ENCODE results near the gene EPHA7. TPM values are rescaled to one million over a fixed set of nuclear protein-coding genes. Genes with fewer than 3 reads are reported as not detected.

Gene EPHA7
- total RNA-seq, 1 experiment from 2014 or later, result not detected

- H3K9me3 ChIP-seq, result no peaks in the 10 kb centered on the region
- H3K4me1 ChIP-seq, result no peaks in the 10 kb centered on the region
- intact Hi-C loops (cut with micrococcal nuclease; ENCODE audit: unreplicated experiment), result no loop called here
- ChIA-PET POLR2A (no interaction called here), CTCF (no interaction called here)
- Mint-ChIP-seq H3K27ac (ENCODE audit: unreplicated experiment) (no peak overlapping the region), H3K9me3 (ENCODE audit: unreplicated experiment) (no peaks in the 10 kb centered on the region), H3K36me3 (ENCODE audit: insufficient read depth, unreplicated experiment) (no peaks in the 10 kb centered on the region), H3K4me3 (ENCODE audit: unreplicated experiment) (no peak overlapping the region), H3K27me3 (ENCODE audit: insufficient read depth, unreplicated experiment) (no peaks in the 10 kb centered on the region), H3K4me1 (ENCODE audit: low read depth, unreplicated experiment) (no peaks in the 10 kb centered on the region)
- no peak for TF ChIP-seq CTCF (IDR thresholded peaks at IDR 0.05; ENCODE audit: insufficient read depth in 1 of 2, low read depth in 1 of 2, low read length in 1 of 2, severe bottlenecking in 1 of 2, unreplicated experiment in 1 of 2)
- BruUV-seq (replicated peaks), result no TSS peak
- no peak for DNase-seq
- H3K36me3 ChIP-seq (ENCODE audit: control insufficient read depth, insufficient read depth, low read length), result no peaks in the 10 kb centered on the region
- H3K4me3 ChIP-seq (ENCODE audit: low read depth, low read length), result no peak overlapping the region
- H3K27me3 ChIP-seq (replicated peaks; ENCODE audit: control insufficient read depth, insufficient read depth, low read length), result no peaks in the 10 kb centered on the region
Measured at GRCh38 chr6:93371756-93372155, 47.6 kb downstream of the EPHA7 start.

- POLR2A ChIA-PET, result no interaction called here
- no peak overlapping the region for H3K4me3 ChIP-seq (ENCODE audit: low read depth, low read length)
- no peaks in the 10 kb centered on the region for H3K9me3 Mint-ChIP-seq (ENCODE audit: unreplicated experiment)
- no peak overlapping the region for H3K4me3 Mint-ChIP-seq (ENCODE audit: unreplicated experiment)
- intact Hi-C loops (cut with micrococcal nuclease; ENCODE audit: unreplicated experiment), result no loop called here
- BruUV-seq (replicated peaks), result no TSS peak
- no peak overlapping the region for H3K27ac Mint-ChIP-seq (ENCODE audit: unreplicated experiment)
- no peaks in the 10 kb centered on the region for H3K27me3 Mint-ChIP-seq (ENCODE audit: insufficient read depth, unreplicated experiment)
- no peaks in the 10 kb centered on the region for H3K4me1 ChIP-seq
- H3K9me3 ChIP-seq, result no peaks in the 10 kb centered on the region
- no peaks in the 10 kb centered on the region for H3K36me3 Mint-ChIP-seq (ENCODE audit: insufficient read depth, unreplicated experiment)
- TF ChIP-seq CTCF (IDR thresholded peaks at IDR 0.05; ENCODE audit: insufficient read depth in 1 of 2, low read depth in 1 of 2, low read length in 1 of 2, severe bottlenecking in 1 of 2, unreplicated experiment in 1 of 2), result no peak
- no peaks in the 10 kb centered on the region for H3K36me3 ChIP-seq (ENCODE audit: control insufficient read depth, insufficient read depth, low read length)
- DNase-seq, result no peak
- no peaks in the 10 kb centered on the region for H3K4me1 Mint-ChIP-seq (ENCODE audit: low read depth, unreplicated experiment)
- CTCF ChIA-PET, result no interaction called here
- no peaks in the 10 kb centered on the region for H3K27me3 ChIP-seq (replicated peaks; ENCODE audit: control insufficient read depth, insufficient read depth, low read length)
Measured at GRCh38 chr6:93369586-93370134, 49.7 kb downstream of the EPHA7 start.

- ChIA-PET CTCF (no interaction called here), POLR2A (no interaction called here)
- Mint-ChIP-seq H3K4me3 (ENCODE audit: unreplicated experiment) (no peak overlapping the region), H3K36me3 (ENCODE audit: insufficient read depth, unreplicated experiment) (no peaks in the 10 kb centered on the region), H3K9me3 (ENCODE audit: unreplicated experiment) (no peaks in the 10 kb centered on the region), H3K27ac (ENCODE audit: unreplicated experiment) (no peak overlapping the region), H3K27me3 (ENCODE audit: insufficient read depth, unreplicated experiment) (no peaks in the 10 kb centered on the region), H3K4me1 (ENCODE audit: low read depth, unreplicated experiment) (no peaks in the 10 kb centered on the region)
- H3K27me3 ChIP-seq (replicated peaks; ENCODE audit: control insufficient read depth, insufficient read depth, low read length), result no peaks in the 10 kb centered on the region
- BruUV-seq (replicated peaks), result no TSS peak
- no peaks in the 10 kb centered on the region for H3K4me1 ChIP-seq
- no peaks in the 10 kb centered on the region for H3K9me3 ChIP-seq
- DNase-seq, result no peak
- no peak overlapping the region for H3K4me3 ChIP-seq (ENCODE audit: low read depth, low read length)
- H3K36me3 ChIP-seq (ENCODE audit: control insufficient read depth, insufficient read depth, low read length), result no peaks in the 10 kb centered on the region
- TF ChIP-seq CTCF (IDR thresholded peaks at IDR 0.05; ENCODE audit: insufficient read depth in 1 of 2, low read depth in 1 of 2, low read length in 1 of 2, severe bottlenecking in 1 of 2, unreplicated experiment in 1 of 2), result no peak
- intact Hi-C loops (cut with micrococcal nuclease; ENCODE audit: unreplicated experiment), result no loop called here
Measured at GRCh38 chr6:93366506-93366905, 52.9 kb downstream of the EPHA7 start.

All from Caco-2 (cell line).